Kidney (tissue), 14 donors: ENCODE measurements around the gene MALSU1. TPM values are rescaled to one million over a fixed set of nuclear protein-coding genes. Genes with fewer than 3 reads are reported as not detected.

Experiments
- DNase-seq, 5 donors: peaks; one replicate each; pipeline ENCODE4 v3.0.0-alpha.2; 2013 to 2020
- FAIRE-seq: peaks from 2 replicates; lab custom pipeline; 2012; peaks lifted over from hg19 to GRCh38; lab: Jason Lieb, UNC
- H3K27ac ChIP-seq, 2 donors: one replicate each; pipeline ENCODE4 v1.7.0; 2013; ENCODE audit warnings: low read depth in 2 of 2, low read length in 2 of 2, inconsistent platforms in 1 of 2
- H3K27me3 ChIP-seq: one replicate; pipeline ENCODE4 v1.7.1; 2013; ENCODE audit warnings: low read length, inconsistent platforms; ENCODE audit not compliant: control insufficient read depth, insufficient read depth
- H3K36me3 ChIP-seq, 3 donors: one replicate each; pipeline versions ENCODE4 v1.7.0 to v1.7.1; 2013; ENCODE audit warnings: low read length in 3 of 3, control low read depth in 1 of 3, inconsistent platforms in 1 of 3; ENCODE audit not compliant: insufficient read depth in 3 of 3, control insufficient read depth in 2 of 3
- H3K4me1 ChIP-seq, 3 donors: one replicate each; pipeline versions ENCODE4 v1.7.0 to v1.7.1; 2013; ENCODE audit warnings: low read length in 3 of 3, inconsistent platforms in 1 of 3, low read depth in 1 of 3; ENCODE audit not compliant: control insufficient read depth in 2 of 3, insufficient read depth in 2 of 3
- H3K4me3 ChIP-seq, 3 donors: one replicate each; pipeline versions ENCODE4 v1.7.0 to v1.8.1; 2013; ENCODE audit warnings: low read length in 3 of 3, control low read depth in 1 of 3, inconsistent platforms in 1 of 3
- H3K9ac ChIP-seq, 3 donors: one replicate each; pipeline versions ENCODE4 v1.7.0 to v1.7.1; 2013; ENCODE audit warnings: low read length in 3 of 3, control low read depth in 1 of 3, inconsistent platforms in 1 of 3
- H3K9me3 ChIP-seq, 3 donors: one replicate each; pipeline versions ENCODE4 v1.7.0 to v1.7.1; 2013; ENCODE audit warnings: low read length in 3 of 3, control low read depth in 1 of 3, inconsistent platforms in 1 of 3; ENCODE audit not compliant: control insufficient read depth in 2 of 3, insufficient read depth in 1 of 3
- intact Hi-C: fragments of 100-400 bp; cut with DNase I; formaldehyde crosslinking; loops from one replicate; pipeline ENCODE4 v1.11.1; 2022
- polyA plus RNA-seq: library from polyadenylated mRNA; stranded (reverse); fragments of 350-450 nt; fragmentation: Illumina TruSeq; extraction: RNeasy Lipid Tissue Mini Kit (QIAGEN cat#74804); gene quantifications from one replicate; pipeline ENCODE4 v1.2.3, GENCODE V29; 2014; ENCODE audit warnings: low read depth, low replicate concordance; ENCODE audit not compliant: insufficient read depth
- total RNA-seq: library from RNA; stranded (reverse); fragmentation: NEBNext Ultra II Directional; extraction: Animal tissue kit (Norgen Biotek cat#: 25700); gene quantifications from one replicate; pipeline ENCODE4 v1.2.1, GENCODE V29; 2021
- TF ChIP-seq, protein P1 (sequence below): IDR thresholded peaks from 3 replicates; pipeline ENCODE4 v1.5.1; 2012; ENCODE audit warnings: mild to moderate bottlenecking, moderate library complexity, borderline replicate concordance; ENCODE audit not compliant: insufficient read depth; ENCODE audit errors: extremely low read depth
- donor health status: control.
- donor health status: control.
- donor health status: control.
- donor health status: control.
- donor health status: control.
- donor health status: DM: yes; HTN: yes; CAD: no.
- donor health status: Normal renal cell carcinoma (clear cell type).

Gene MALSU1
- total and polyA plus RNA-seq, 2 donors from 2014 or later, result 40.3 to 94.9 TPM

DNA sequence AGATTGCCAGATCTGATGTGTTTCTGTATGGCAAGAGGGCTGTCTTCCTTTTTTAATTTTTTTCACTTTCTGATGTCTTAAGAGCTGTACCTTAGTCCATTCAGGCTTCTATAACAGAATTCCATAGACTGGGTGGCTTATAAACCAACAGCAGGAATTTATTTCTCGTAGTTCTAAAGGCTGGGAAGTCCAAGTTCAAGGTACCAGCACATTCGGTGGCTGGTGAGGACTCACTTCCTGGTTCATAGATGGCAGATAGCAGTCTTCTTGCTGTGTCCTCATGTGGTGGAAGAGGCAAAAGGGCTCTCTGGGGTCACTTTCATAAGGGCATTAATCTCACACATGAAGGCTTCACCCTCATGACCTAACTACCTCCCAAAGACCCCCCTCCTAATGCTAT is 31.8 kb upstream of the MALSU1 start:
- Histone ChIP-seq H3K36me3 (no peaks in the 10 kb centered on the region), H3K4me3 (no peak overlapping the region), H3K27ac (no peak overlapping the region), H3K9me3 (no peaks in the 10 kb centered on the region), H3K9ac (no peak overlapping the region), H3K4me1 (no peaks in the 10 kb centered on the region), H3K27me3 (no peaks in the 10 kb centered on the region)
- FAIRE-seq (no peak), DNase-seq (no peak)
- intact Hi-C loops, result no loop called here
- TF ChIP-seq, protein P1, sequence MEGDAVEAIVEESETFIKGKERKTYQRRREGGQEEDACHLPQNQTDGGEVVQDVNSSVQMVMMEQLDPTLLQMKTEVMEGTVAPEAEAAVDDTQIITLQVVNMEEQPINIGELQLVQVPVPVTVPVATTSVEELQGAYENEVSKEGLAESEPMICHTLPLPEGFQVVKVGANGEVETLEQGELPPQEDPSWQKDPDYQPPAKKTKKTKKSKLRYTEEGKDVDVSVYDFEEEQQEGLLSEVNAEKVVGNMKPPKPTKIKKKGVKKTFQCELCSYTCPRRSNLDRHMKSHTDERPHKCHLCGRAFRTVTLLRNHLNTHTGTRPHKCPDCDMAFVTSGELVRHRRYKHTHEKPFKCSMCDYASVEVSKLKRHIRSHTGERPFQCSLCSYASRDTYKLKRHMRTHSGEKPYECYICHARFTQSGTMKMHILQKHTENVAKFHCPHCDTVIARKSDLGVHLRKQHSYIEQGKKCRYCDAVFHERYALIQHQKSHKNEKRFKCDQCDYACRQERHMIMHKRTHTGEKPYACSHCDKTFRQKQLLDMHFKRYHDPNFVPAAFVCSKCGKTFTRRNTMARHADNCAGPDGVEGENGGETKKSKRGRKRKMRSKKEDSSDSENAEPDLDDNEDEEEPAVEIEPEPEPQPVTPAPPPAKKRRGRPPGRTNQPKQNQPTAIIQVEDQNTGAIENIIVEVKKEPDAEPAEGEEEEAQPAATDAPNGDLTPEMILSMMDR, result no peak

DNA sequence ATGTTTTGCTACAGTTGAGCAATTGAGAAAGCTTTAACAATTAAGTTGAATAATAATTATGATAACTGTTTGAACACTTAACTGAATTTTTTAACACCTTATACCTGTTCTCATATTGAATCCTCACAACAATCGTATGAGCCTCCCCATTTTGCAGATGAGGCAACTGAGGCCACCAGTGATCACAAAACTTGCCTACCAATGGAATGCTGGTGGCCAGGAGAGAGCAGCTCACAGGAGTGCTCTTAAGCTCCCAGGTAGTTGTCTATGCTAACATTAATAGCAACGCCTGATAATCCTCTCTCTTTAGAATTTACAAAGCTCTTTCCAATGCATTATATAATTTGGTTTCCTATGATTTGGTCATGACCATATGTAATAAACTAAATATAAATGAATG is 31.0 kb upstream of the MALSU1 start:
- no peaks in the 10 kb centered on the region for H3K36me3 ChIP-seq
- DNase-seq, result no peak
- FAIRE-seq, result no peak
- H3K4me1 ChIP-seq, result no peaks in the 10 kb centered on the region
- TF ChIP-seq, protein P1, result no peak
- no peak overlapping the region for H3K27ac ChIP-seq
- intact Hi-C loops, result no loop called here
- H3K9me3 ChIP-seq, result no peaks in the 10 kb centered on the region
- H3K27me3 ChIP-seq, result no peaks in the 10 kb centered on the region
- H3K9ac ChIP-seq, result no peak overlapping the region
- no peak overlapping the region for H3K4me3 ChIP-seq

DNA sequence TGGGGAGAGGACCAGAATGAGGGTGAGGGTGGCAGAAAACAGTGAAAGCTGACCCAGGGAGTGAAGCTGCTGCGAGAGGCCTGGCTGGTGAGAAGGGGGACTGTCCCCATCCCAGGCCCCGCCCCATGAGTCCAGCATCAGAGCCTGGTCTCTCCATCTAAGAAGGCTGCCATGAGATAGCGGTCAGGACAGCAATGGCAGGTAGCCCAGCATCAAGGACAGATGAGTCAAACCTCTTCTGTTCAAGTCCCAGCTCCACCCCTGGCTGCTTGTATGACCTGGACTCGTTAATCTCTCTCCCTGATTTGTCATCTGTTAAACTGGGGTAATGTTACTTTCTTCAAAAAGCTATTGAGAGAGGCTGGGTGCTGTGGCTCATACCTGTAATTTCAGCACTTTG is 30.4 kb upstream of the MALSU1 start:
- Histone ChIP-seq H3K27ac (no peak overlapping the region), H3K27me3 (no peaks in the 10 kb centered on the region), H3K9ac (no peak overlapping the region), H3K36me3 (no peaks in the 10 kb centered on the region), H3K4me3 (no peak overlapping the region), H3K9me3 (no peaks in the 10 kb centered on the region), H3K4me1 (no peaks in the 10 kb centered on the region)
- DNase-seq (no peak), FAIRE-seq (no peak)
- intact Hi-C loops, result no loop called here
- TF ChIP-seq, protein P1, result no peak

DNA sequence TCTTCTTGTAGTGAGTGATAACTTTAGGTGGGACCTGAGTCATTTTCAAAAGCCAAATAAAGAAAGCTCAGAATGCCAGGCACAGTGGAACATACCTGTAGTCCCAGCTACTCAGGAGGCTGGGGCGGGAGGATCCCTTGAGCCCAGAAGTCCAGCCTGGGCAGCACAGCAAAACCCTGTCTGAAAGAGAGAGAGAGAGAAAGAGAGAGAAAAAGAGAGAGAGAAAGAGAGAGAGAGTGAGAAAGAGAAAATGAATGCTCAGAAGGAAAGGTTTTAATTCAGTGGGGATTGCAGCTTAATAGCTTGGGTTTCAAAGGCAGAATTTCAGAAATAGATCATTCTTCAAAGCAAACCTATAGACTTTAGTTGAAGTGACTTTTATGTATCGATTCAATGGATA is 26.9 kb upstream of the MALSU1 start:
- Histone ChIP-seq H3K36me3 (no peaks in the 10 kb centered on the region), H3K4me3 (no peak overlapping the region), H3K27me3 (no peaks in the 10 kb centered on the region), H3K27ac (no peak overlapping the region), H3K9ac (no peak overlapping the region), H3K9me3 (no peaks in the 10 kb centered on the region), H3K4me1 (no peaks in the 10 kb centered on the region)
- intact Hi-C loops, result no loop called here
- FAIRE-seq, result no peak
- TF ChIP-seq, protein P1, result no peak
- no peak for DNase-seq
